Stimulated activated CD4-positive, alpha-beta T cell treated with anti-CD3 and anti-CD28 coated beads, Interleukin-4, amount 100 ng/mL, for 4 hours (primary cell): ENCODE results near the gene PLXNA4.
"Not testable (repeated sequence)": the region's sequence is repeated elsewhere in the genome, so short reads cannot be mapped to it uniquely, and the experiment has no call there.

Source experiments
- DNase-seq, 2 experiments: peaks; one replicate each; pipeline ENCODE4 v3.0.0-alpha.2; 2020

The PLXNA4 gene

DNA sequence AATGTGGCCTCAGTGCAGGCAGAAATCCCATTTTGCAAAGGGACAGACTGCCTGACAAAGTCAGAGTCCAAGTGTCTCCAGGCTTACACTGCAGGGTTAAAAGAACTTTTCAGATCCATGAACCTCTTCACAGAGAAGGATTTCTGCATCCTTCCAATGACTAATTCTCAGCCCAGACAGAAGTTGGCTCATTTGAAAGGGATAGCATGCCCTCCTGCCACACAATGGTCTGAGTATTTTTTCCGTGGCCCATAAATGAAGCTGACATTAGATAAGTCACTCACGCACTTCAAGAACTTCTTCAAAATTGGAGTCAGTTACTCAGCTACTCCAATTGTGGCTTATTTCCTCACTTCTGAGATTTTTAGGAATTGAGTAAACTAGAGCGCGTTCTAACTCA, 170.2 kb downstream of the PLXNA4 start:
- DNase-seq = no peak

DNA sequence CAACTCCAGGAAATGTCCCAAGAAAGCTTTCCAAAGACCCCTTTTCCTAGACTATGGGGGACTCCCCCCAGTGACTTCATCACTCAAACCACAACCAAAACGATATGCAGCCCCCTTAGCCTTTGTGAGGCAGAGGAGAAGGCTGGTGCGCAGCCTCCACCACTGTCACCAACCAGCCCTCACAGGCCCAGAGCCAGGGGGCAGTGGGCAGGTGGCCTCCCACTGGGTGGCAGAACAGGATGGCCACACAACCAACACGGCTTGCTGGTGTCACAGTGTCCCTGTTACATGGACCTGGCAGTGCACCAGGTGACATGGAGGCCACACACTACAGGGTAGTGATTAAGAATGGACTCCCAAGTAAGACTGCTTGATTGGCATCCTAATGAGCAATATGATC, 172.0 kb downstream of the PLXNA4 start:
- DNase-seq = no peak

DNA sequence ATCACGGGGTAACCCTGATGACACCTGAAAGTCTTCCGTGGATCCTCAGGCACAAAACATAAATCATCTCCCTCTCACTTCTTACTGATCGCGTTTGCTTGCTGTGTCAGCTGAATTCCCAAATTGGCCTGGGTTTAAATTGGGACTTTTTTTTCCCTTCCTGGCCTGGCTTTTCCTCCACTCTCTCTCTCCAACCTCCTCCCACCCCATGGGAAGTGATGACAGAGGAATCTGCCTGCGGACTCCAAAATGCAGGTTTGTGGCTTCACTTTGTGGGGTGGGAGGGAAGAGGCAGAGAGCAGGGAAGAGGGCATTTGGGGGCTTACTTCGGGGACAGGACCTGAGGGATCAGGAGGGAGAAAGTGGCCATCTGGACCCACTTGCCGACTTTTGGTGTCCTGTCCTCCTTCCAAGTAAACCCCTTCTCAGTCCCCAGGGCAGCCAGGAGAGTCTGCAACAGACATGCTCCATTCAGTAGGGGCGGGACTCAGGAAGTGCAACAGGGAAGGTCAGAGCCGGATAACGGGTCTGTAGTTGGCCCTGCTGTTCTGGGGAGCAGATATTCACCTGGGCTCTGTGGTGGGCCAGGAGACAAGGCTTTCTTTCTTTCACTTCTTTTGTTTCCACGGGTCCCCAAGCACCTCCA, 172.7 kb downstream of the PLXNA4 start:
- DNase-seq = no peak

DNA sequence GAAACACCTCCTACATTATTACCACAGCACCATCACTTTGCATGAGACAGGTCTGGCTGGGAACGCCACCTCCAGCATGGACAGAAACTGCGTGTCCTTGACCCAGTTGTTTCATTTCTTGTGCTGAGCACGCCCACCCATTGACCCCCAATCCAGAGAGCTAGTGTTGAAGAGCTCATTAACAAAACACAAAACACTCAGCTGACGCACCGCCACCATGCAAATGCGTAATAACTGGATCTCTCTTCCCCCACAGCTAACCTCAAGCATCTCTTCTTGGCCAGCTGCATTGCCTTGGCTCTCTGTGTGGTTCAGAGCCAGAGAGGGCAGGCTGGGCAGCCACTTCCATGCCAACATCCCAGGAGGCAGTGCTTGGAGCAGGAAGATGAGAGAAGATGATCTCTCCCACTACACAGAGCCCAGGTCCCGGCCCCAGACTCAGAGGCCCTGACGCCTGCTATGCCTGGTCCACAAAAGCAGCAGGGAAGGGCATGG, 173.5 kb downstream of the PLXNA4 start:
- no peak for DNase-seq

DNA sequence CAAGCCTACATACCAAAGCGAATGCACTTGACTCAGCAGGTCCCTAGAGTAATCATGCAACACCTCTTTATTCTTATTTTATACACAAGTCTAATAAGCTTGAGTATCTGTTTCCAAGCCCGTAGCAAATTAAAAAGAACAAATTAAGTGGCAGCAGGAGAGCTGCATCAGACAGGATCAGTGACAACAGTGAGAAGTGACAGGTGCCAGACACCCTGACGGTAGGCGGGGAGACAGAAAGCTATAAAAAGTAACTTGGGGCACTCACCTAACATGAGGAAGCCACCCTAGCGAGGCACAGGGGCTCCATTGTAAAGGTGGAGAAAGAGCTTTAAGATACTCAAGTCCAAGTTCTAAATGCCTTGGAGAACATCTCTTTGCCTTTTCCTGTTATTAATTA, 174.2 kb downstream of the PLXNA4 start:
- DNase-seq = no peak

DNA sequence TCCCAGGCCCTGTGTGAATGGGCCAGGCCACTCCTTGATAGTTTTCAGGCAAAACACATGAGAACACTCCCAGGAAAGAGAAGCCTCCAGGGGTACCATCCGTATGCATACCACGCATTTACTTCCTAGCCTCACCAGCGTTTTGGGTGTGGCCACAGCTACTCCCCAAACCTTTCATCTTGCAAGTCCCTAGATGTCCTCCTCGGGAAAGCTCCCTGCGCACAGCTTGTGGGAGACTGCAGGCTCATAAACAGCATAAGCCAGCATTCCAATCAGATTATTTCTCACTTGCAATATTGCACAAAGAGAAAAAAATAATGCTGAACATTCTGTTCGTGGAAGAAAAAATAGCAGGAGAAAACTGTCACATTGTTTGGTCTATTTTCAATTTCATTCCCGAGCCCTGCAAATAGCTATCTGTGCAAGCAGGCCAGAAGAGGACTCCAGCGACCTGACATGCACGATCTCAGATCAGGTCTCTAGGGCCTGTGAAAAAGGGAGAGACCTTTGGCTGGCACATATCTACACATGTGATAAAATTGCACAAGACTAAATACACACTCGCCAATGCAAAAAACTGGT, 175.6 kb downstream of the PLXNA4 start:
- DNase-seq = no peak

DNA sequence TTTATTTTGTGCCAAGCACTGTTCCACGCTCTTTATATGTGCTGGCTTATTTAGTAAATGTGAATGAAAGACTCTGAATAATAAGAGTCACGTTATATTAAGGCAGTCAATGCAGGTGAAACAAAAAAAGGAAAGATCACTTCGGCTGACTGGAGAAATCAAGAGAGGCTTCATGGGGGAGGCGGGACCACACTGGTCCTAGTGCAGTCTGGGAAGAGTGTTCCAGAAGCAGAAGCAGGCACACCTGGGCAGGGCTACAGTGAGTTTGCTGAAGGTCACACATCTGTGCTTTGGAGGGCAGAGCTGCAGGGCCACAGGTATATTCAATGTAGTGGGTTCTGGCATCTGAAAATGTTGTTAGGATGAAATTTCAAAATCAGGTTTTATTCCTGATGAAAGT, 176.9 kb downstream of the PLXNA4 start:
- DNase-seq = no peak

DNA sequence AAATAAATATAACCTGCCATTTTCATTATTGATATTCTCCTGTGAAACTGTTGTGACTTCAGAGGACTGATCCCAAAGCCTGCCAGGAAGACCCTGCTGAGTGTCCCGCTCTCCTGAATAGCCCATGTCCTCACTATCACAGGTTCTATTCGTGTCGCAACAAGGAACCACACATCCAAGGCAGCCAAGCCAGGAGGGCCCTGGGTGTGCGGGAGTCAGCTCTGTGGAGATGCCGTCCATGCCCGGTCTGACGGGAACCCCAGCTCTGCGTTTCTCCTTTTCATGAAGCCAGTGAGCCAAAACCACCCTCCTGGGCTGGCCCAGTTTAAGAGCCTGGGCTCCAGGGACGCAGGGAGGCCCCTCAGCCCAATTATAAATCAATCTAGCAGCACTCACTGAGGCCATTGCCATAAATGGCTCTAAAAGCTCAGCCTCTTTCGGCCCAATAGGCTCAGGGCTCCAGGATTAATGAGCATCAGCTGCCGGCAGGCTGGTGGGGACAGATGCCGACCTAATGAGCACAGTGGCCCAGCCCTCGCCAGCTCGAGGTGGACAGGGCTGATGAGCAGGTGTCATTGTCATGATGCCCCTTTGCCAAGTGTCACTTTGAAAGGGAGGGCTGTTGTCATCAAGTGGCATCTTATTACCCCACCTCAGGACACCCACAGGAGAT, 177.9 kb downstream of the PLXNA4 start:
- no peak for DNase-seq

DNA sequence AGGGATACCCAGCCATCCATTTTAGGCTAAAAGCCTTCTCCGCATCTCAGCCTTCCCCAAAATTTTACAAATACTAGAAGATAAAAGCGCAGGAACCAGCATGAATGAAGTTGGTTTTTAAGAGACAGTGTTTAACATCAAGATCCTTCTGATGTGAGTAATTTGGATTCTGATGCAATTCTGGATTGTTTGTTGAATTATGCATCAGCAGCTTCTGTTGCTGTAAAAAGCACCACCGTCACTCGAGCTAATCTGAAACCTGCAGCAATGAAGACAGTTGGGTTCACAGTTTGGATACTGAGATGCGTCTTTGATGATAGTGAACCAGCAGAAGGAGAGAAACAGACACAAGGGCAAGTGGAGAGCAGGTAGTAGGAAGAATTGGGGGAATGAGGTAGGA, 179.2 kb downstream of the PLXNA4 start:
- no peak for DNase-seq

DNA sequence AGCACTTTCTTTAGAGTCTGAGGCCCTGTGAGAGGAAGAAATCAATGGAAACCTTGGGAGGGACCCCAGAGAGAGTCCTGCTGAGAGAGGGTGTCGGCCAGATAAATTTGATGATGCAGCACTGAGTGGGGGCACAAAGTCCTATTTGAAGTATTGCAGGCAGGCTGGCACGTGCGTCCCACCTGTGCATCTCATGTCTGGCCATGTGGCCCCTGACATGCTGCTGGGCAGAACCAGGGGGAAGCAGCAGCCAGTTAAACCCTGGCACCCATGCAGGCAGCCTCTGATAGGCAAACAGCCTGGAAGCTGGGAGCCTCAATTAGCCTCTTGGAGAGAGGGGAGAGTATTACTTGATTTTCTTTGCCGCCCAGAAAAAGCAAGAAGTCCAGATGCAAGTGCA, 180.9 kb downstream of the PLXNA4 start:
- no peak for DNase-seq

DNA sequence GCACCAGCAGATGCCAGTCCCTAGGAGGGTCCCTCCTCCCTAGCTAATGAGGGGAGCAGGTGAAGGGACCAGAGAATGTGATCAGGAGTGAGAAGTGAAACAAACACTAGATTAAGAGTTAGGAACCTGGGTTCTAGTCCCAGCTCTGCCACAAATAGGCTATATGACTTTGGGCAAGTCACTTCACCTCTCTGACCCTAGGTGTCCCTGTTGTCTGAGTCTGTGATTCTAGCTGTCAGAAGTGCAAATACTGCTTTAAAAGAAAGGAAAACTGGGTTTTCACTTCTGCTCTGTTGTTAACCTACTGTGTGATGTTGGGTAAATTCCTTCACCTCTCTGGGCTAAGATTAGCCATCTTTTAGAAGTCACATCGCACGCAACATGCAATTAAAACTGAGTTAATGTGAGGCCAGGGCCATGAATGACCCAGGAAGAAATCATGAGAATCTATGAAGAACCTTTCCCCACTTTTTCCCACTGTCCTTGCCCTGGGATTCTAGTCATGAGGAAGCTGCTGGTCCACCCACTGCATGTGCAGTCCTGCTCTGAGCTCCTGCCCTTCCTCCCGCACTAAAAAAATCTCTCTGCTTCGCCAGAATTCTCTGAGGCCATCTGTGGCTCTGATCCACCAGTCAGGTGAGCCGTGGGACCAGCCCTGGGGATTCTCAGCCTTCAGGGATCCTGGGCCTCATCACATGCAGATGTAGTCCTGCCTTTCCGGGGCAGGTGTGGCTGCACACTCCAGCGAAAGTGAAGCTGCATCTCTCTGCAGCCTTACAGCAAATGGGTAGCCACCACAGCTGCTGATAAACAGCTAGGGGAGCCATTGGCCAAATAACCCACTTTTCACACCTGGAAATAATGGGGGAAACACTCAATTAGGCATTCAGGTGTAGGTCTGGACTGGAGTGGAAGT, 181.7 kb downstream of the PLXNA4 start:
- DNase-seq = no peak

DNA sequence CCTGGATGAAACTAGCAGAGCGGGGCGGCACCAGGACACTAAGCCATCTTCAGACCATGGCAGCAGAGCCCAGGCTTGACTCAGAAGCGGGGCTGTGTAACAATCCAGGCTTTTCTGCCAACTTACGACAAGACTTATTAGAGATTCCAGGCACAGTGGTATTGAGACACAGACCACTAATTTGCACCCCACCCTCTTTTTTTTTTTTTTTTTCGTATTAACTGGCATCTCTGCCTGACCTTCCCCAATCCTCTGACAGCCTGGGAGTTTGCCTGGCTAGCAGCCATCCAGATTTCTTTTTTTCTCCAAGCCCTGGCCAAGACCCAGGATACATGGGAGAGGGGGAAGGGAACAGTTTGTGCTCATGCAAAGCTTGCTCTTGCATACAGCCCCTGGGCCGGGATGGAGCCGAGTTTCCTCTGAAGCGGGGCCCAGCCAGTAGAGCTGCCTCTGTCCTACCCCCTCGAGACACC, 182.4 kb downstream of the PLXNA4 start:
- no peak for DNase-seq

DNA sequence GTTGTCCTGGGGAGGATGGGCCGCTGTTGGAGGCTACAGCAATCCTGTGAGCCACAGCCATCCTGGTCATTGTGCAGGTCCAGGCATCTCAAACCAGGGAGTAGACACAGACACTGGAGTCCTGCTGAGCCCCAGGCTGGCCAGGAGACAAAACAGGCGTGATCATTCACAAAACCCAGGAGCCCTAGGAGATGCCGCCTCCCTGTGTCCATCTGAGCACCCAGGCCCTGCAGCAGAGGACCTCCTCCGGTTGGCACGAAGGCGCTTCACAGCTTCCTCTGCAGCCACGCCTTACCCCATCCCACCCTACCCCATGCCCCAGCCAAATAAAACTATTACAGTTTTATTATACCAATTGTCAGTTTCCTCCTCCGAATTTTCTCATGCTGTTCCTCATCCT, 183.6 kb downstream of the PLXNA4 start:
- DNase-seq = no peak

DNA sequence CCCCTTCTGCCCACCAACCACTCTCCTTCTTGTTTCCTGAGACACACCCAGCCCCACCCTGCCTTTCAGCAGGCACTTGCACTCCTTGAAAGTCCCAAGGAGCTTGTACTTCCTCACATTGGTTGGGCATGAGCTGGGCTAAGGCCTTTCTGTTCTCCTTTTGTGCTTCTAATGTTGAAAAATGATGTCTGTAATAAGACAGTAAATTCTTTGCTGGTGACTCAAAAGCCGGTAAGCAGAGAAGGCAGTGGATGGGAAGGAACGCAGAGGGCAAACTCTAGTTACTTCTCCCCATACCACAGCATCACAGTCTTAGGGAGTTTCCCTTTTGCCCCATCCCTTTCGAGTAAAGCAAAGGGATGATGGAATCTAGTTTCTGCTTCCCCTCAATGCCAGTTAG, 185.6 kb downstream of the PLXNA4 start:
- DNase-seq = no peak

DNA sequence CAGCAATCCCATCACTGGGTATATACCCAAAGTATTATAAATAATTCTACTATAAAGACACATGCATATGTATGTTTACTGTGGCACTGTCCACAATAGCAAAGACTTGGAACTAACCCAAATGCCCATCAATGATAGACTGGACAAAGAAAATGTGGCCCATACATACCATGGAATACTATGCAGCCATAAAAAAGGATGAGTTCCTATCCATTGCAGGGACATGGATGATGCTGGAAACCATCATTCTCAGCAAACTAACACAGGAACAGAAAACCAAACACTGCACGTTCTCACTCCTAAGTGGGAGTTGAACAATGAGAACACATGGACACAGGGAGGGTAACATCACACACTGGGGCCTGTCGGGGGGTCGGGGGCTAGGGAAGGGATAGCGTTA, 186.2 kb downstream of the PLXNA4 start:
- not testable (repeated sequence) for DNase-seq

DNA sequence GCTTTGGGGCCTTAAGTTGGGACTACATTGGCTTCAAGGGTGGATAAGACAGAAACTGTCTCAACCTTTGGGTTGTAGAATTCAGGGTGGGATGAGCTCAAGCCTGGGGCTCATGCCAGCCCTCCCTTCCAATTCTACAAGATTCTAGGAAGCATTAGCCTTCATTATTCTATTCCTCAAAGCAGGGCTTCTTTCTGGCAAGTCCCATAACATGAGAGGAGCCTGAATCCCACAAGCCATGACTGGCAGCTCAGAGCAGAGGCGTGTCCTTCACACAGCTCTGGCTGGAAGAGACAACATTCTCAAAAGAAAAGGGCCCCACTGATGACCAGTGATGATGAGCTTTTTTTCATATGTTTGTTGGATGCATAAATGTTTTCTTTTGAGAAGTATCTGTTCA, 187.6 kb downstream of the PLXNA4 start:
- no peak for DNase-seq

DNA sequence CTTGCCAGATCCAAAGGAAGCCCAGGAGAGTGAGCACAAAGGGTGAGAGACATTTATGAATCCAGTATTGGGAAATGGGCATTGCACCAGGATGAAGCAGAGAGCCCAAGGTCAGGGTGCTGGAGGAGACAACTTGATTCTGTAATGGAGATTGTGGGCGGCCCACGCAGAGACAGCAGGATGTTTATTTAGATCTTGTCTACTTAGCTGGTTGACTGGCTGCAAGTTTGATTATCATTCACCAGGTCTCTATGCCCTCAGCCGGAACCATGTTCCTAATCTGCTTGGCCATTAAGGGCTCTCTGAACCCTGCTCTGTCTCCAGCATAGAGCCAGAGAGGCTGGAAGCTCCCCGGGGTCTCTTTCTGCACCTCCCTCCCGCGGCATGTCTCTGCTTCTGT, 188.7 kb downstream of the PLXNA4 start:
- DNase-seq = no peak

DNA sequence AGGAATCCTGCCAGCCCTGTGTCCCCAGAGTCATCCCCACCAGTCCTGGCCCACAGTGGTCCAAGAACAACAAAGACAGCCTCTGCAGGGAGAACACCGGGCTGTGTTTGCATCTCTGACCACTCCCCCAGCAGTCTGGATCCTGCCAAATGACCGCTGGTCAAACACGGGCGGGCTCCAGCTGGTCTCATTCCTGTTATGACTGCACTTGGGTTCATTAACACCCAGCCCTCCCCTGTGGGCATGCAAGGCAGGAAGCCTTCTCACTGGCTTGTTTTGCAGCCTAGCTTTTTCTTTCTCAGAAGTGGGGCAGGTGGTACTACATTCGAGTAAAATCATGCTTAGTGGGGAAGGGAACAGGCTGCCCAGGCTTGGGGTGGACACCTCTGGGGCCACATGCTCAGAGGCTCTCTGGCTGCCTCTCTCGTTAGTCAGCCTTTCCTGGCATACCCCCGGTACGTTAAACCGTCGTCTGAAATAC, 190.0 kb downstream of the PLXNA4 start:
- DNase-seq = no peak

DNA sequence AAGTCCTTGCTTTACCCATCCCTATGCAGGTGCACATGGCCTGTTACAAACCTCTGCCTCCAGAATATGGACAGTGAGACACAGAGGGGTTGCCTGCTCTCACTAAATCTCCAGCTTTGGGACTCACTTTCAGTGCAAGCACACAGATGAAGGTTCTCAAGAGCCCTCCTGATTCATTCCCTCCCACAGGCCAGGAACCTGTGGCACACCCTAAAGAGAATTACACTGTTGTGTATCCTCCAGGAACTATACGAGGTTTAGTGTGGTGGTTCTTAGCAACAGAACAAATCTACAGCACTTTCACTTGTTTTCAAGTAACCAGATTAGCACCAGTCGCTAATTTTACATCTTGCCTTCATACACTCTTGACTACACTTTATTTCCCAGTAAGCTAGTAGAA, 192.3 kb downstream of the PLXNA4 start:
- DNase-seq = no peak

DNA sequence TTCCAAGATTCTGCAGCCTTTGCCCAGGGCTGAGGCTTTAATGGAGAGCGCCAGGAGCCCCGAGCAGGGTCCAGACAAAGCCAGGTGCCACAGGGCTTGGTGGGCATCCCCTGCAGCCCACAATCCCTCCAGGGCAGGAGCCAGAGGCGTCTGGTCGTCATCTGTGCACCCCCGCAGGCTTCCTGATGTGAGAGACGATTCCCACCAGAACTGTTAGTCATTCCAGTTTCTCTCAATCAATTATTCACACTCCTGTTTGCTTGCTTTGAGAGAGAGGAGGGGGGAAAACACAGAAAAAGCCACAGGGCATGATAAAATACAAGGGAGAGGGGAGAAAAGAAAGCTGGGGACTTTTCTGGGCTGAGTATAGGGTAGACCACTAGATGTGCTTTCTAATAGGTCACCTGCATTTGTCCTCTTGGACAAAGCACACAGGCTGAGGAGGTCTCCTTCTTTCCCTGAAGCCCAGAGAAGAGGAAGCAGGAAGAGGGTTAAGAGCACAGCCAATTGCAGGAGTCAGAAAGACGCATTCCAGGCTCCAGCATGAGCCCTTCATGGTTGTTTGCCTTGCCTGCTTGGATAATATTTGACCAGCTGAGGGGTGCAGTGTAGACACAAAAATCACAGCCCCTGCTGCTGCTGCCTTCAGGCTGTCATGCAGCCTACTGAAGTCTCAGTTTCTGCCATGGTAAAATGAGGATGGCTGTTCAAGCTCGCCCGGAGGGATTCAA, 194.4 kb downstream of the PLXNA4 start:
- DNase-seq = no peak

DNA sequence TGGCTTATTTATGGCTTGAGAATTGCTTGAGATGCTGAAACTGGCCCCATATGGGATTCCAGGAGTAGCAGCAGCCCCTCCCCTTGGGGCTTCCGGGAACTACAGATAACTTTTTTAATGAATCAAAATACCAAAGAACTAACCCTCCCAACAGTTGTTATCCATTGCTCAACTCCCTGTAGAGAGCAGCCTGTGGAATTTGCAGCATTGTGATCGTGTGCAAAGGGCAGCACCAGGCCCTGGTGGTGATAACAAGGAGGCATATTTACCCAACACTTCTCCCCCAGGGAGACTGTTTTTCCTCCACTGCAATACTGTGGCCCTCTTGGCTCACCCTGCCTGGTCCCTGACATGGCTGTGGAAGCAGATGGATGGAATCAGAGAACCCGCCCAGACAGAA, 196.2 kb downstream of the PLXNA4 start:
- DNase-seq = no peak

DNA sequence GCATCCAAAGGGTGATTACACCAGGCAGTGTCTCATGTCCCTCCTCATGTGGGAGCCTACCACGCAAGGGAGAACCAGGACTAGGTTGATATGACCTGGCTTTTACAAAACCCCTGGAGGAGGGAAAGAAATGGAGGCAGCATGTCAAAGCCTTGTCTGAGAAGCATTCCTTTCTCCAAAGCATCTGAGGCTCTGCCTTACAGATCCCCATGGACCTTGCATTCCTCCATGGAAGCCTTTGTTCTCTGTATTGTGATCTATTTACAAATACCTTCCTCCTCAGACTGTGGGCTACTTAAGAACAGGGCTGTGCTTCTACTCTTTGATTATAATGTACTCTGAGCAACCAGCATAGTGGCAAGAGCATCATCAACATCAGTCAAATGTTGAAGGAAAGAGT, 197.0 kb downstream of the PLXNA4 start:
- no peak for DNase-seq
